ENCODE results near the gene GXYLT2. TPM values are rescaled to one million over a fixed set of nuclear protein-coding genes. Genes with fewer than 3 reads are reported as not detected.

GXYLT2 gene
- total and polyA plus RNA-seq, 9 donors: 20.0 to 41.1 (median 29.8) TPM

DNA sequence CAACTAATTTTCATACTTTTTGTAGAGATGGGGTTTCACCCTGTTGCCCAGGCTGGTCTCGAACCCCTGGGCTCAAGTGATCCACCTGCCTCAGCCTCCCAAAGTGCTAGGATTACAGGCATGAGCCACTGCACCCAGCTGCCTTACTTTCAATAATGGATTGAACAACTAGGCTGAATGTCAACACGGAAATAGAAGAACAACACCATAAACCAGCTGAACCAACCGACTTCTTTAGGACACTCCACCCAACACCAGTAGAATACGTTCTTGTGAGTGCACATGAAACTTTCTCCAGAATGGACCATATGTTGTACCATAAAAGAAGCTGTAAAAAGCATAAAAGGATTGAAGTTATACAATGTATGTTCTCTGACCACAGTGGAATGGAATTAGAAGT is 42.9 kb downstream of the GXYLT2 start:
- no peaks in the 10 kb centered on the region for H3K4me1 ChIP-seq (ENCODE audit: control insufficient read depth, insufficient read depth, low read length)

GRCh38 chr3:72932416-72932815 is 44.6 kb downstream of the GXYLT2 start:
- Histone ChIP-seq H3K4me3 (ENCODE audit: low read length) (no peak overlapping the region), H3K9me3 (replicated peaks; ENCODE audit: control insufficient read depth, low read depth, low read length) (no peaks in the 10 kb centered on the region), H3K27ac (ENCODE audit: low read length) (no peak overlapping the region), H3K27me3 (ENCODE audit: control insufficient read depth, insufficient read depth, low read length) (no peaks in the 10 kb centered on the region), H3K36me3 (ENCODE audit: control insufficient read depth, insufficient read depth, low read length) (peaks cover 4% of the 10 kb centered on the region), H3K4me1 (ENCODE audit: control insufficient read depth, insufficient read depth, low read length) (no peaks in the 10 kb centered on the region)
- DNase-seq: no peak

More for the DNA sequence above, 42.9 kb downstream of the GXYLT2 start:
- Histone ChIP-seq H3K27me3 (ENCODE audit: control insufficient read depth, insufficient read depth, low read length) (no peaks in the 10 kb centered on the region), H3K27ac (ENCODE audit: low read length) (no peak overlapping the region), H3K9me3 (replicated peaks; ENCODE audit: control insufficient read depth, low read depth, low read length) (no peaks in the 10 kb centered on the region), H3K4me3 (ENCODE audit: low read length) (no peak overlapping the region), H3K36me3 (ENCODE audit: control insufficient read depth, insufficient read depth, low read length) (peaks cover 4% of the 10 kb centered on the region)
- no peak for DNase-seq
- WGBS (ENCODE audit: insufficient coverage): 100% methylated on average over 1 of the region's 4 CpGs

- peak; percentile 87 for DNase-seq
- peaks cover 8% of the 10 kb centered on the region for H3K4me1 ChIP-seq (ENCODE audit: control insufficient read depth, insufficient read depth, low read length)
- H3K9me3 ChIP-seq (replicated peaks; ENCODE audit: control insufficient read depth, low read depth, low read length): no peaks in the 10 kb centered on the region
- WGBS (ENCODE audit: insufficient coverage): 8% methylated on average over 4 of the region's 5 CpGs
- no peaks in the 10 kb centered on the region for H3K36me3 ChIP-seq (ENCODE audit: control insufficient read depth, insufficient read depth, low read length)
- H3K4me3 ChIP-seq (ENCODE audit: low read length): no peak overlapping the region
- peak overlapping the region; percentile 61 for H3K27ac ChIP-seq (ENCODE audit: low read length)
- no peaks in the 10 kb centered on the region for H3K27me3 ChIP-seq (ENCODE audit: control insufficient read depth, insufficient read depth, low read length)
Measured at GRCh38 chr3:72938471-72939265, 50.8 kb downstream of the GXYLT2 start.

DNA sequence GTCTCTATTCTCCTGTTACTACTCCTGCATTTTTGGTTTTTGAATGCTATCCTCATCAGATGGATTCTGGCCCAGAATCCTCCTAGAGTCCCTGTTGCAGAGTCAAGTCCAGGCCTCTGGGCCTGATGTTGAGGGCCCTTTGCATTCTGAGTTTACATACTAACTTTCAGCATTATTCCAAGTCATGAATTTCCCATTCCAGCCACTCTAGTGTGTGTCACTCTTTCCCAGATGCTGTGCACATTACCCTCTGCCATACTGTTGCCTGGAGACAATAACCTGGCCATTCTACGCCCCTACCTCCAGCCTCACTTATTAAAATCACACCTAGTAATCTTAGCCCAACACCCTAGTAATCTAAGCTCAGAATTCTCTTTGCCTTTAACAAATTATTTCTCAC is 53.4 kb downstream of the GXYLT2 start:
- Histone ChIP-seq H3K9me3 (replicated peaks; ENCODE audit: control insufficient read depth, low read depth, low read length) (no peaks in the 10 kb centered on the region), H3K4me3 (ENCODE audit: low read length) (no peak overlapping the region), H3K36me3 (ENCODE audit: control insufficient read depth, insufficient read depth, low read length) (no peaks in the 10 kb centered on the region), H3K27me3 (ENCODE audit: control insufficient read depth, insufficient read depth, low read length) (no peaks in the 10 kb centered on the region), H3K4me1 (ENCODE audit: control insufficient read depth, insufficient read depth, low read length) (peaks cover 8% of the 10 kb centered on the region), H3K27ac (ENCODE audit: low read length) (no peak overlapping the region)
- 100% methylated on average over 1 of the region's 1 CpG for WGBS (ENCODE audit: insufficient coverage)
- DNase-seq: peak; percentile 36

- H3K27ac ChIP-seq (ENCODE audit: low read length): no peak overlapping the region
- H3K4me3 ChIP-seq (ENCODE audit: low read length): no peak overlapping the region
- H3K27me3 ChIP-seq (ENCODE audit: control insufficient read depth, insufficient read depth, low read length): no peaks in the 10 kb centered on the region
- peaks cover 8% of the 10 kb centered on the region for H3K4me1 ChIP-seq (ENCODE audit: control insufficient read depth, insufficient read depth, low read length)
- no peak for DNase-seq
- H3K36me3 ChIP-seq (ENCODE audit: control insufficient read depth, insufficient read depth, low read length): no peaks in the 10 kb centered on the region
- WGBS (ENCODE audit: insufficient coverage): 80% methylated on average over 1 of the region's 5 CpGs
- no peaks in the 10 kb centered on the region for H3K9me3 ChIP-seq (replicated peaks; ENCODE audit: control insufficient read depth, low read depth, low read length)
Measured at GRCh38 chr3:72942427-72942826, 54.6 kb downstream of the GXYLT2 start.

GRCh38 chr3:72944696-72945095 is 56.9 kb downstream of the GXYLT2 start:
- no peaks in the 10 kb centered on the region for H3K27me3 ChIP-seq (ENCODE audit: control insufficient read depth, insufficient read depth, low read length)
- no peaks in the 10 kb centered on the region for H3K9me3 ChIP-seq (replicated peaks; ENCODE audit: control insufficient read depth, low read depth, low read length)
- H3K36me3 ChIP-seq (ENCODE audit: control insufficient read depth, insufficient read depth, low read length): no peaks in the 10 kb centered on the region
- DNase-seq: no peak
- no peak overlapping the region for H3K4me3 ChIP-seq (ENCODE audit: low read length)
- no peaks in the 10 kb centered on the region for H3K4me1 ChIP-seq (ENCODE audit: control insufficient read depth, insufficient read depth, low read length)
- H3K27ac ChIP-seq (ENCODE audit: low read length): no peak overlapping the region
- WGBS (ENCODE audit: insufficient coverage): 100% methylated on average over 1 of the region's 7 CpGs

DNA sequence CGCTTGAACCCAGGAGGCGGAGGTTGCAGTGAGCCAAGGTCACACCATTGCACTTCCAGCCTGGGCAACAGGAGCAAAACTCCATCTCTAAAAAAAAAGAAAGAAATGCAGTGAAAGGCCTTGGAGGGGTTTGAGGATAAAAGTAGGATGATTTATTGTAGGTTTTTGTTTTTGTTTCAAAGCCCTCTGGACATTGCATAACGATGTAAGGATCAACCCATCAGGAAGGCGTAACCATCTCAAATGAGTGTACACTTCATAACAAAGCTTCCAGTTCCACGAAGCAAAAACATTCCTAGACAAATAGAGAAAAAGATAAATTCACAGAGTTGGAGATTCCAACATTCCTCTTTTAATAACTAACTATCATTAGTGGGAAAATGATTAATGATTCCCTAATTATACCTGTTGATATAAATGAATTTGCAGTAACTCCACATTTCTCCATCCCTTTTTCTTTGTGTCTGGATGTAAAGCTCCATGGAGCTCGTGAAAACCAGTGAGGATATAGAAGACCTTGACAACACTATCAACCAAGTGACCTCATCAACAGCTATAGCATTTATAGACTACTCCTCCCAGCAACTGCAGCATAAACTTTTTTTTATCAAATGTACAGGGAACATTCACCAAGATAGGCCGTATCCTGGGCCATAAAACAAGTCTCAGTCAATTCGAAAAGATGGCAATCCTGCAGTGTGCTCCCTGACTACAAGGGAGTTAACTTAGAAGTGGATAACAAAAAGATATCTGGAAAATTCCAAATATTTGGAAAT is 60.1 kb downstream of the GXYLT2 start:
- Histone ChIP-seq H3K4me1 (ENCODE audit: control insufficient read depth, insufficient read depth, low read length) (no peaks in the 10 kb centered on the region), H3K4me3 (ENCODE audit: low read length) (no peak overlapping the region), H3K27me3 (ENCODE audit: control insufficient read depth, insufficient read depth, low read length) (no peaks in the 10 kb centered on the region), H3K36me3 (ENCODE audit: control insufficient read depth, insufficient read depth, low read length) (no peaks in the 10 kb centered on the region), H3K27ac (ENCODE audit: low read length) (no peak overlapping the region), H3K9me3 (replicated peaks; ENCODE audit: control insufficient read depth, low read depth, low read length) (no peaks in the 10 kb centered on the region)
- WGBS (ENCODE audit: insufficient coverage): 73% methylated on average over 2 of the region's 8 CpGs
- no peak for DNase-seq

DNA sequence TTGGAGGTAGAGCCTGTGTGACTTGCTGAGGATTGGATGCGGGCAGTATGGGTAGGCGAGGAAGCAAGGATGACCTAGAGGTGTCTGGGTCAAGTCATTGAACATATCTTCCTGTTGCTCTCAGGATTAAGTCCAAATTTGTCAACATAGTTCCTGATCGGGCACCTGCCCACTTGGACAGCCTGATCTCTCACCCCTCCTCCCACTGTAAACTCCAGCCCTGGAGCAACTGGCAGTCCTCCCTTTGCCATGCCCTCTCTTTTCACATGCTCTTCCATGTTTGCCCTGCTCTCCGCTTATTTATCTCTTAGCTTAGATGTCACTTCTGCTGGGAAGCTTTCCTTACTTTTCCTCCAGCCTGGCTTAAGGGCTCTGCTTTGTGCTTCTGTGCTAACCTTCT is 61.2 kb downstream of the GXYLT2 start:
- WGBS (ENCODE audit: insufficient coverage): 93% methylated on average over 2 of the region's 4 CpGs
- H3K4me1 ChIP-seq (ENCODE audit: control insufficient read depth, insufficient read depth, low read length): no peaks in the 10 kb centered on the region
- DNase-seq: no peak

GRCh38 chr3:72950372-72950771 is 62.5 kb downstream of the GXYLT2 start:
- Histone ChIP-seq H3K4me1 (ENCODE audit: control insufficient read depth, insufficient read depth, low read length) (no peaks in the 10 kb centered on the region), H3K4me3 (ENCODE audit: low read length) (no peak overlapping the region), H3K27me3 (ENCODE audit: control insufficient read depth, insufficient read depth, low read length) (no peaks in the 10 kb centered on the region), H3K36me3 (ENCODE audit: control insufficient read depth, insufficient read depth, low read length) (peaks cover 6% of the 10 kb centered on the region), H3K9me3 (replicated peaks; ENCODE audit: control insufficient read depth, low read depth, low read length) (no peaks in the 10 kb centered on the region), H3K27ac (ENCODE audit: low read length) (no peak overlapping the region)
- 95% methylated on average over 7 of the region's 8 CpGs for WGBS (ENCODE audit: insufficient coverage)
- no peak for DNase-seq

More for the DNA sequence above, 61.2 kb downstream of the GXYLT2 start:
- Histone ChIP-seq H3K27ac (ENCODE audit: low read length) (no peak overlapping the region), H3K4me3 (ENCODE audit: low read length) (no peak overlapping the region), H3K36me3 (ENCODE audit: control insufficient read depth, insufficient read depth, low read length) (no peaks in the 10 kb centered on the region), H3K9me3 (replicated peaks; ENCODE audit: control insufficient read depth, low read depth, low read length) (no peaks in the 10 kb centered on the region), H3K27me3 (ENCODE audit: control insufficient read depth, insufficient read depth, low read length) (no peaks in the 10 kb centered on the region)

- Histone ChIP-seq H3K9me3 (replicated peaks; ENCODE audit: control insufficient read depth, low read depth, low read length) (no peaks in the 10 kb centered on the region), H3K27me3 (ENCODE audit: control insufficient read depth, insufficient read depth, low read length) (no peaks in the 10 kb centered on the region), H3K4me1 (ENCODE audit: control insufficient read depth, insufficient read depth, low read length) (no peaks in the 10 kb centered on the region), H3K27ac (ENCODE audit: low read length) (no peak overlapping the region), H3K4me3 (ENCODE audit: low read length) (no peak overlapping the region), H3K36me3 (ENCODE audit: control insufficient read depth, insufficient read depth, low read length) (peaks cover 8% of the 10 kb centered on the region)
- DNase-seq: no peak
- no CpG with 5 or more reads among the region's 4 CpGs for WGBS (ENCODE audit: insufficient coverage)
Measured at GRCh38 chr3:72950801-72951200, 63.0 kb downstream of the GXYLT2 start.
